HCT116 (cell line): ENCODE results near the gene CALN1.

ENCODE experiments used
- CEBPB ChIP-seq: IDR thresholded peaks from 2 replicates; pipeline ENCODE4 v1.6.1; 2012; ENCODE audit warnings: low read depth
- ELF1 ChIP-seq: IDR thresholded peaks from 2 replicates; pipeline ENCODE4 v1.6.1; 2012; ENCODE audit warnings: low read depth, borderline replicate concordance
- EZH2phosphoT487 ChIP-seq: fragments of 200-600 bp; IDR thresholded peaks from 2 replicates; pipeline ENCODE4 v1.6.1; 2018; ENCODE audit warnings: antibody characterized with exemption, borderline replicate concordance
- FOSL1 ChIP-seq: IDR thresholded peaks from 2 replicates; pipeline ENCODE4 v1.6.1; 2012; ENCODE audit warnings: low read depth
- POLR2A ChIP-seq: IDR thresholded peaks from 2 replicates; pipeline ENCODE4 v1.7.0; 2011; ENCODE audit warnings: borderline replicate concordance; ENCODE audit not compliant: insufficient read depth, insufficient read length; ENCODE audit errors: extremely low read depth
- POLR2AphosphoS5 ChIP-seq: IDR thresholded peaks from 2 replicates; pipeline ENCODE4 v1.6.1; 2011; ENCODE audit warnings: mild to moderate bottlenecking, low read depth, low read length, moderate library complexity
- SIN3A ChIP-seq: IDR thresholded peaks from 2 replicates; pipeline ENCODE4 v1.6.1; 2012; ENCODE audit warnings: low read depth
- ZFX ChIP-seq: fragments of 450-650 bp; IDR thresholded peaks from 2 replicates; pipeline ENCODE4 v1.6.1; 2017
- ZNF274 ChIP-seq: fragments of 200-500 bp; sonication (Bioruptor generic); IDR thresholded peaks from 2 replicates; pipeline ENCODE4 v1.6.1; 2014; ENCODE audit warnings: mild to moderate bottlenecking, low read depth, low read length, inconsistent platforms
- TF ChIP-seq, protein P1 (sequence below): IDR thresholded peaks from 2 replicates; pipeline ENCODE4 v1.6.1; 2011; ENCODE audit warnings: mild to moderate bottlenecking, low read length, moderate library complexity; ENCODE audit not compliant: insufficient replicate concordance; ENCODE audit errors: extremely low read depth
- TF ChIP-seq, protein P2 (sequence below), 3 experiments: fragments of 200-600 bp in 1 of 3; sonication (generic) in 1 of 3; IDR thresholded peaks in 2 of 3; conservative IDR thresholded peaks in 1 of 3; 2 replicates each; pipeline ENCODE4 v1.5.1; 2012 to 2017; ENCODE audit warnings: low read depth in 2 of 3, low read length in 2 of 3, antibody characterized with exemption in 1 of 3, borderline replicate concordance in 1 of 3, control low read depth in 1 of 3, mild to moderate bottlenecking in 1 of 3, mixed read lengths in 1 of 3, mixed run types in 1 of 3, moderate library complexity in 1 of 3; ENCODE audit not compliant: insufficient read depth in 1 of 3
- TF ChIP-seq, protein P3 (sequence below): IDR thresholded peaks from 2 replicates; pipeline ENCODE4 v1.6.1; 2012

DNA sequence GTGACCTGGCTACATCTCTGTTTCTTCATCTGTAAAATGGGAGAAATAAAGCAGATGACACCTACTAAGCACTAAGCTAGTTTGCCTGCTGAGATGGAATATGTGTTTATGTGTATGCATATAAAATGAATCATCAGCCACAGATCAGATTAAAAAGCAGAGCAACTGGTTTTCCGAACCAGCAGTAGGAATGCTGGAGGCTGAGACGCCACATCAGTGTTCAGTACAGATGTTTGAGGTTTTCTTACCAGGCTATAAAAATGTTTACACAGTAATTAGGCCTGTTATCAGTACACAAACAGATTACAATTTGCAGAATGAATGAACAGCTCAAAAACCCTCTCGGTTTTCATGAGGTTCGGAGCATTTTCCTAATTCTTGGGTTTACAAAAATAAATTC is 85.8 kb downstream of the CALN1 start:
- TF ChIP-seq, protein P1, sequence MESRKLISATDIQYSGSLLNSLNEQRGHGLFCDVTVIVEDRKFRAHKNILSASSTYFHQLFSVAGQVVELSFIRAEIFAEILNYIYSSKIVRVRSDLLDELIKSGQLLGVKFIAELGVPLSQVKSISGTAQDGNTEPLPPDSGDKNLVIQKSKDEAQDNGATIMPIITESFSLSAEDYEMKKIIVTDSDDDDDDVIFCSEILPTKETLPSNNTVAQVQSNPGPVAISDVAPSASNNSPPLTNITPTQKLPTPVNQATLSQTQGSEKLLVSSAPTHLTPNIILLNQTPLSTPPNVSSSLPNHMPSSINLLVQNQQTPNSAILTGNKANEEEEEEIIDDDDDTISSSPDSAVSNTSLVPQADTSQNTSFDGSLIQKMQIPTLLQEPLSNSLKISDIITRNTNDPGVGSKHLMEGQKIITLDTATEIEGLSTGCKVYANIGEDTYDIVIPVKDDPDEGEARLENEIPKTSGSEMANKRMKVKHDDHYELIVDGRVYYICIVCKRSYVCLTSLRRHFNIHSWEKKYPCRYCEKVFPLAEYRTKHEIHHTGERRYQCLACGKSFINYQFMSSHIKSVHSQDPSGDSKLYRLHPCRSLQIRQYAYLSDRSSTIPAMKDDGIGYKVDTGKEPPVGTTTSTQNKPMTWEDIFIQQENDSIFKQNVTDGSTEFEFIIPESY, result no peak
- no peak for TF ChIP-seq POLR2A
- TF ChIP-seq, protein P2, sequence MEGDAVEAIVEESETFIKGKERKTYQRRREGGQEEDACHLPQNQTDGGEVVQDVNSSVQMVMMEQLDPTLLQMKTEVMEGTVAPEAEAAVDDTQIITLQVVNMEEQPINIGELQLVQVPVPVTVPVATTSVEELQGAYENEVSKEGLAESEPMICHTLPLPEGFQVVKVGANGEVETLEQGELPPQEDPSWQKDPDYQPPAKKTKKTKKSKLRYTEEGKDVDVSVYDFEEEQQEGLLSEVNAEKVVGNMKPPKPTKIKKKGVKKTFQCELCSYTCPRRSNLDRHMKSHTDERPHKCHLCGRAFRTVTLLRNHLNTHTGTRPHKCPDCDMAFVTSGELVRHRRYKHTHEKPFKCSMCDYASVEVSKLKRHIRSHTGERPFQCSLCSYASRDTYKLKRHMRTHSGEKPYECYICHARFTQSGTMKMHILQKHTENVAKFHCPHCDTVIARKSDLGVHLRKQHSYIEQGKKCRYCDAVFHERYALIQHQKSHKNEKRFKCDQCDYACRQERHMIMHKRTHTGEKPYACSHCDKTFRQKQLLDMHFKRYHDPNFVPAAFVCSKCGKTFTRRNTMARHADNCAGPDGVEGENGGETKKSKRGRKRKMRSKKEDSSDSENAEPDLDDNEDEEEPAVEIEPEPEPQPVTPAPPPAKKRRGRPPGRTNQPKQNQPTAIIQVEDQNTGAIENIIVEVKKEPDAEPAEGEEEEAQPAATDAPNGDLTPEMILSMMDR (IDR thresholded peaks at IDR 0.05 in 2 of 3, conservative IDR thresholded peaks at IDR 0.05 in 1 of 3; ENCODE audit: borderline replicate concordance in 1 of 3, insufficient read depth in 1 of 3, low read depth in 2 of 3, low read length in 2 of 3), result no peak
- TF ChIP-seq ZFX, result no peak
- TF ChIP-seq CEBPB, result no peak
- no peak for TF ChIP-seq EZH2phosphoT487
- TF ChIP-seq, protein P3, sequence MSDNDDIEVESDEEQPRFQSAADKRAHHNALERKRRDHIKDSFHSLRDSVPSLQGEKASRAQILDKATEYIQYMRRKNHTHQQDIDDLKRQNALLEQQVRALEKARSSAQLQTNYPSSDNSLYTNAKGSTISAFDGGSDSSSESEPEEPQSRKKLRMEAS, result no peak
- no peak for TF ChIP-seq SIN3A
- no peak for TF ChIP-seq POLR2AphosphoS5
- TF ChIP-seq FOSL1, result no peak
- no peak for TF ChIP-seq ZNF274
- no peak for TF ChIP-seq ELF1
